ENCODE results near the gene PAX9.
A peak's percentile ranks its signal among the peaks of the same experiment; 100 is the strongest.

Gene PAX9

DNA sequence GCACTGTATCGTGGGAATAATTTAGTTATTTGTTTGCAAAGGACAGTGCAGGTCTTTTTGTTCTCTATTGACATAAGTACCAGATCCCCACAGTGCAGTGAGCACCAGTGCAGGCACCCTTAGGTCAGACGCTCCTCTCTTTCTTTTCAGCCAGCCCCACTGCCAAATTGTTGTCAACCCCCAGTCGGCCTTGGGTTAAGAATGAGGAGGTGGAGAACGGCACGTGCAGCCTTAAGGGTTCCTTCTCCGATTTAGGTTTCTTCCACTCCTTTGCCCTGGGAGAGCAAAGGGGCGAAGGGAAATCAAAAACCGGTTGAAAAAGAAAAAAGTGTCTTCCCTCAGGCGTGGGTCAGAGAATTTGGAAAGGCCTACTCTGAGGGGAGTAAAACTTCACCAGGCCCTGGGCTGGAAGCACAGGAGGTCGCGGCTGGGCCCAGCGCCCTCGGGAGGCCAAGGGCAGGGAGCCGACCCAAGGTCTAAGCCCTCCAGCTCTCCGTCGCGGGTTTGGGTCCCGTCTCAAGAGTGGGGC, 4.3 kb downstream of the PAX9 start:
- Histone ChIP-seq H3K27ac (peak overlapping the region; percentile 99), H3K36me3 (ENCODE audit: control insufficient read depth, insufficient read depth, low read length) (no peaks in the 10 kb centered on the region), H3K4me3 (ENCODE audit: low read depth, low read length) (peak overlapping the region; percentile 98), H3K27me3 (ENCODE audit: control insufficient read depth, insufficient read depth, low read length) (no peaks in the 10 kb centered on the region), H2AFZ (no peak overlapping the region), H3K9ac (peak overlapping the region; percentile 82), H3K4me1 (no peaks in the 10 kb centered on the region), H3K79me2 (peaks cover 49% of the 10 kb centered on the region), H3K4me2 (ENCODE audit: low read length) (peak overlapping the region; percentile 81), H3K9me3 (ENCODE audit: control insufficient read depth, low read length) (no peaks in the 10 kb centered on the region)
- no peak for TF ChIP-seq CTCF (IDR thresholded peaks at IDR 0.05)

DNA sequence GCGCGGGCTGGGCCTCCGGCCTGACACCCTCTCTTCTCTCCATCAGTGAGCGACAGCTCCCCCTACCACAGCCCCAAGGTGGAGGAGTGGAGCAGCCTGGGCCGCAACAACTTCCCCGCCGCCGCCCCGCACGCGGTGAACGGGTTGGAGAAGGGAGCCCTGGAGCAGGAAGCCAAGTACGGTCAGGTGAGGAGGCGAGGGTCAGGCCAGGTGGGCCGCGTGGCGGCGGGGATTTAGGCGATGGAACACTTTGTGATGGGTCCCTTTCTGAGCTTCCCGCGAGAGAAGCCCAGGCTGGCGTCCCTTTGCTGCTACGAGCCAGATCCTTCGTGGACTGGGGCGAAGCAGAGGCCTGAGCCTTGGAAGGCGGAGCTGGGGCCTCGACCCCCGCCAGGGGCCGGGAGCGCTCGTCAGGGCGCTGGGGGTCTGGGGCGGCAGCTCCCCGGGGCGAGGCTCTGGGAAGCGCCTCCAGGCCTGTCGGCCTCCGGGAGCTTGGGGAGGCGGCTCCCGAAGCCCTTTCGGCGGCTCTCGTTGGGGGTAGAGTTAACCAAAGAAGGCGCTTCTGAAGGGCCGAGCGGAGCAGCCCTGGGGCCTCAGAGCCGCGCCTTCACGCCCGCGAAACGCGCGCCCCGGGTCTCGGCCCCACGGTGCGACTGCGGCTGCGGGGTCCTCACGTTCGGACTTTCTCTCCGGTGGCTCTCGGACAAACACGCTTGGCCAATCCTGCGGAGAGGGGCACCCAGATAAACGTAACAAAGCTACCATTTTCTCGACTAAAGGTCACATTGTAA, 5.0 kb downstream of the PAX9 start:
- H3K79me2 ChIP-seq: peaks cover 50% of the 10 kb centered on the region
- peak overlapping the region; percentile 99 for H3K27ac ChIP-seq
- TF ChIP-seq CTCF (IDR thresholded peaks at IDR 0.05): no peak
- H3K9me3 ChIP-seq (ENCODE audit: control insufficient read depth, low read length): no peaks in the 10 kb centered on the region
- H3K4me2 ChIP-seq (ENCODE audit: low read length): peak overlapping the region; percentile 81
- no peaks in the 10 kb centered on the region for H3K36me3 ChIP-seq (ENCODE audit: control insufficient read depth, insufficient read depth, low read length)
- H2AFZ ChIP-seq: no peak overlapping the region
- no peaks in the 10 kb centered on the region for H3K27me3 ChIP-seq (ENCODE audit: control insufficient read depth, insufficient read depth, low read length)
- H3K4me3 ChIP-seq (ENCODE audit: low read depth, low read length): peak overlapping the region; percentile 98
- peak overlapping the region; percentile 82 for H3K9ac ChIP-seq
- no peaks in the 10 kb centered on the region for H3K4me1 ChIP-seq

- Histone ChIP-seq H3K36me3 (ENCODE audit: control insufficient read depth, insufficient read depth, low read length) (no peaks in the 10 kb centered on the region), H3K4me2 (ENCODE audit: low read length) (peak overlapping the region; percentile 81), H3K4me3 (ENCODE audit: low read depth, low read length) (peak overlapping the region; percentile 98), H3K27me3 (ENCODE audit: control insufficient read depth, insufficient read depth, low read length) (no peaks in the 10 kb centered on the region), H3K79me2 (peaks cover 45% of the 10 kb centered on the region), H2AFZ (no peak overlapping the region), H3K4me1 (no peaks in the 10 kb centered on the region), H3K27ac (peak overlapping the region; percentile 99), H3K9ac (peak overlapping the region; percentile 82), H3K9me3 (ENCODE audit: control insufficient read depth, low read length) (no peaks in the 10 kb centered on the region)
- TF ChIP-seq CTCF (IDR thresholded peaks at IDR 0.05): no peak
Observed at GRCh38 chr14:36667679-36668078, 6.0 kb downstream of the PAX9 start.

DNA sequence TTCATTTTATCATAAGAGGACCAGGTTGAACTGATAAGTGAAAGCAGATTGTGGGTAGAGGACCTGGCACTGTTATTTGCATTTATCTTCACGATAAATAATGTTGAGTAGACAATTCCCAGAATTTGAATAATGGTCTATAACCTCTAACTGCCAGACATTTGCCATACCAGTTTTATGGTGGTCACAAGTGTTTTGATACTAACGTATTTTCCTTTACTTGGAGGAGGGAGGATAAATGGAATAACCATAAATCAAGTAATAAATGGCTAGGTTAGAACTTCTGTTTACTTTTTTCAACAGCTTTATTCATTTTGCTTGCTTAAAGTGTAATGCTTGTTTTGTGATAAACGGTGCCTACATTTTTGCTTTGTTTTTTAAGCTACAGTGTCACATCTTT, 9.5 kb downstream of the PAX9 start:
- H3K4me1 ChIP-seq: no peaks in the 10 kb centered on the region
- H3K36me3 ChIP-seq (ENCODE audit: control insufficient read depth, insufficient read depth, low read length): peaks cover 3% of the 10 kb centered on the region
- peaks cover 20% of the 10 kb centered on the region for H3K79me2 ChIP-seq
- no peak for TF ChIP-seq CTCF (IDR thresholded peaks at IDR 0.05)
- H3K9me3 ChIP-seq (ENCODE audit: control insufficient read depth, low read length): no peaks in the 10 kb centered on the region
- H3K4me2 ChIP-seq (ENCODE audit: low read length): peak overlapping the region; percentile 72
- no peak overlapping the region for H3K9ac ChIP-seq
- no peak overlapping the region for H2AFZ ChIP-seq
- H3K27me3 ChIP-seq (ENCODE audit: control insufficient read depth, insufficient read depth, low read length): no peaks in the 10 kb centered on the region
- peak overlapping the region; percentile 75 for H3K27ac ChIP-seq
- H3K4me3 ChIP-seq (ENCODE audit: low read depth, low read length): peak overlapping the region; percentile 52

All from parathyroid adenoma (tissue), 2 donors.